Vagina (tissue), 2 donors: ENCODE results near the gene BTNL8.

Experiments used
- CTCF ChIP-seq, 3 experiments: fragments of 450-650 bp in 2 of 3; fragments of 200-600 bp in 1 of 3; sonication (generic) in 1 of 3; IDR thresholded peaks; one replicate each; pipeline ENCODE4 v1.5.1; 2017 to 2019; ENCODE audit warnings: antibody characterized with exemption in 3 of 3, mild to moderate bottlenecking in 2 of 3, moderate library complexity in 2 of 3
- POLR2A ChIP-seq, 2 donors: fragments of 450-650 bp; IDR thresholded peaks; one replicate each; pipeline ENCODE4 v1.6.1; 2017; ENCODE audit warnings: antibody characterized with exemption in 2 of 2, mild to moderate bottlenecking in 2 of 2, moderate library complexity in 2 of 2

- TF ChIP-seq POLR2A (IDR thresholded peaks at IDR 0.05) (no peak), CTCF (IDR thresholded peaks at IDR 0.05) (no peak)
Measured at GRCh38 chr5:180908998-180909731, 10.2 kb downstream of the BTNL8 start.
